Measurements from ENCODE around the gene PHLDA2.
"Not testable (repeated sequence)": the region's sequence is repeated elsewhere in the genome, so short reads cannot be mapped to it uniquely, and the experiment has no call there.

PHLDA2 gene

DNA sequence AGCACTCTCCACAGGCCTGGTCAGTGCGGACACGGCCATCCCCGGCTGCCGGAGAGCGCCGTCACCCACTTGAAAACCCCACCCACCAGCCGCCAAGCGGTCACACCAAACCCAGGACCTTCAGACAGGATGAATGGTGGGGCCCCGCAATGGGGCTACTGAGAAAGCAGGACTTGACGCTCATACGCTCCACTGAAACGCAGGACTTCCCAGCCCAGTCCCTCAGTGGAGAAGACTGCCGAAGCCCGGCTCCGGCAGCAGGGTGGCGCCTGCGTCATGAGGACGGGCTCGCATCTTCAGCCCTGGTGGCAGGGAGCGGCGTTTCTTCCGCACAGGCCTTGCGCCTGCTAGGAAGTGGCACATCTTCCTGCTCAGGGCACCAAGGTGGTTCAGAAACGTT is 15.3 kb upstream of the PHLDA2 start:
- no peak for DNase-seq

DNA sequence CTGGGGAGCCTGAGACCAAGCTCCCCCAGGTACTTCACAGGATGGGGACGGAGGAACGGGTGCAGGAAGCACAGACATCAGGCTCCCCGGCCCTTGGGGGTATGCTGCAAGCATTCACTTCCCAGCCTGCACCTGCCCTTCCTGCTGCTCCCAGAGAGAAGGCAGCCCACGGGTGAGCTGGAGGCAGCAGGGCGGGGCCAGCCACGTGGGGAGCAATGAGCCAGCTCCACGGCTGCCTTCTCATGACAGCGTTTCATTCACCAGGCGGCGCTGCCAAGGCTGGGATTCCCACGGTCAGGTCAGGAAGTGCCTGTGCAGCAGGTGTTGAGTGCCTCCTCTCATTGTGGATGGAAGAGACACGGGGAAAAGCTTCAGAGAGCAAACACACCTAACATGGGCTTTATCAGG is 14.5 kb upstream of the PHLDA2 start:
- no peak for DNase-seq

GRCh38 chr11:2942872-2943710 is 13.9 kb upstream of the PHLDA2 start:
- no peak for DNase-seq

DNA sequence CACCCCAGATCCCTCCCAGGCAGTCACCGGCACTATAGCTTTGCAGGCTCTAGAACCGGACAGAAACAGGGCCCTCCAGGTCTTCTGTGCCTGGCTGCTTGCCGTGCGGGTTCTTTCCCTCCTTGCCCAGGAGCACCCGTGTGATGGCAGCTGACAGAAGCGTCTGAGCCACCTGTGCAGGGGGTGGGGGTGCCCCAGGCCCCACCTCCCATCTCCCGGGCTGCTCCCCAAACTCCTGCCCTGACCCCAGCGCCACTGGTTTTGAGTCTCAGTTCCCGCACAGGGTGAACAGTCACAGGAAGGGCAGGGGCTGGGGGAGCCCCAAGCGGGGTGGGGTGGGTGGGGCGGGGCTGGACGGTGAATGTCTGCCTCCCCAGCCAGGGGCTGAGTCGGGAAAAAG is 13.2 kb upstream of the PHLDA2 start:
- no peak for DNase-seq

DNA sequence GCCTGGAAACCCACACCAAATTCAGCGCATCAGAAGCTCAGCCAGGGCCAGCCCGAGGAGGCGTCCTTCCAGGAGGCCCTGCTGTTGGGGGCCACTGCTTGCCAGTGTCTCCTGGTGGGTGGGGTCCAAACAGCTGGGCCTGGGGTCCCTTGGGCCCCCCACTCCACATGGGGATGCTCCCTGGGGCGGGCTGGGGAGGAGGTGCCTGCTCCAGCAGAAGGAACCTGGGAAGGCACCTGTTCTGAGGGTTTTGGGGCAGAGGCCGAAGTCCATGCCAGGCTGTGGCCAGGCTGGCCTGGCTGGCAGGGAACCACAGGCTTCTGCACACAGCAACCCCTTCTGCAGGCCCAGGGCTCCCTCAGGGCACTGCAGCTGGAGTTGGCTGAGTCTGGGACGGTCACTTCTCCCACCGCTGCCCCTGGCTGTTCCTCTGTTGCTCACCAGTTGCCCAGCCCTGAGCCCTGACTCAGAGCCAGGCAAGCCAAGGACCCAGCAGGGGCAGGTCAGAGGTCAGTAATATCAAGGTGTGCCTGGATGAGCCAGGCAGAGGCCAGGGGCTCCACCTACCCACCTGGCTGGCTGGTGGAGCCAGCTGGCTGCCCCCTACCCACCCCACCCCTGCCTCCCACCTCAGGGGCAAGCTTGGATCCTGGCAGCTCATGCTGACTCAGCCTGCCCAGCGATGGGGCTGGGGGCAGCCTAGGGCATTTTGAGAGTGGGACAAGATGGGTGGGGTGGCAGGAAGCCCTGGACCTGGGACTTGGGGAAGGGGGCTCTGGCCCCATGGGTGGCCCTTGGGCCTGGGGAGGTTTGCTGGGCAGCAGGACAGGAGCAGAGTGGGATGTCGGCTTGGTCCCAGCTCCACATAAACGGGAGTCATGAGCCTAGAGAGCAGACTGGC is 12.0 kb upstream of the PHLDA2 start:
- DNase-seq, result no peak

DNA sequence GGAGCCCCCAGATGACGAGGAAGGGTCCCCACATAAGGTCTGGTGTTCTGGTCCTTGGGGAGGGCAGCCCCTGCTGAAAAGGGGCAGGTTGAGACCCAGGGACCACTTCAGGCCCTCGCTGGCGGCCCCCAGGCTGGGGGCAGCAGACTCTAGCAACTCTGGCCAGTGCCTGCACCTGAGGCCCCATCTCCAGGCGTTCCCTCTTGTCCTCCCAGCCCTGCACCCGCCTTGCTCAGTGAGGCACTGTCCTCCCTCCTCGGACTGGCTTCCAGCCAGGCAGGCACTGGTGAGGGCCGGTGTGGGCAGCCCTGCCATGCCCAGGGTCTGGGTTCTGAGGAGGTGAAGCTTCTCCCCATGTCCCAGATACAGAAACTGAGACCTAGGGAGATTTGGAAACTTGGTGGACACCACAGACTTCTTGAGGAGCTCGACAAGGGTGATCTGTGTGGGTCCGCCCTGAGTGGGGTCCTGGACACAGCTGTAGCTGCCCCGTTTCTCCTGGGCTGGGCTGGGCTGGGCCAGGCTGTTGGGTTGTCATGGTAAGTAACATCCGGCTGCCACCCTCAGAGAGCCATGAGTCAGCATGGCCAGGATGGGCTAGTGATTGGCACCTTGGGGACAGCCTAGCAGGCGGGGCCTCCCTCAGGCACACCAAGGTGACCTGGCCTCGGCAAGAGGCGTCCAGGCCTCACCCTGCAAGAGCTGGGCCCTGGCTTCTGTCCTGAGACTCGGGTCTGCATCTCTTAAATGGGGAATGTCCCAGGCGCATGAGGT is 11.1 kb upstream of the PHLDA2 start:
- DNase-seq, result no peak

GRCh38 chr11:2938458-2939418 is 9.5 kb upstream of the PHLDA2 start:
- not testable (repeated sequence) for DNase-seq

DNA sequence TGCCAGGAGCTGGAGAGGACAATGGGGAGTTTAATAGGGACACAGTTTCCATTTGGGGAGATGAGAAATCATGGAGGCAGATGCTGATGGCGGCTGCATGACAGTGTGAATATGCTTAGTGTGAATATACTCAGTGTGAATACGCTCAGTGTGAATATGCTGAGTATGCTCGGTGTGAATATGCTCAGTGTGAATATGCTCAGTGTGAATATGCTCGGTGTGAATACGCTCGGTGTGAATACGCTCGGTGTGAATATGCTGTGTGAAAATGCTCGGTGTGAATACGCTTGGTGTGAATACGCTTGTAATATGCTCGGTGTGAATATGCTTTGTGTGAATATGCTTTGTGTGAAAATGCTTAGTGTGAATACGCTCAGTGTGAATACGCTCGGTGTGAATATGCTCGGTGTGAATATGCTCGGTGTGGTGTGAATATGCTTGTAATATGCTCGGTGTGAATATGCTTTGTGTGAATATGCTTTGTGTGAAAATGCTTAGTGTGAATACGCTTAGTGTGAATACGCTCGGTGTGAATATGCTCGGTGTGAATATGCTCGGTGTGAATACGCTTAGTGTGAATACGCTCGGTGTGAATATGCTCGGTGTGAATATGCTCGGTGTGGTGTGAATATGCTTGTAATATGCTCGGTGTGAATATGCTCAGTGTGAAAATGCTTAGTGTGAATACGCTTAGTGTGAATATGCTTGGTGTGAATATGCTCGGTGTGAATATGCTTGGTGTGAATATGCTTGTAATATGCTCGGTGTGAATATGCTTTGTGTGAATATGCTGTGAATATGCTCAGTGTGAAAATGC is 8.6 kb upstream of the PHLDA2 start:
- DNase-seq, result not testable (repeated sequence)

- no peak for DNase-seq
Observed at GRCh38 chr11:2934611-2935239, 5.5 kb upstream of the PHLDA2 start.

DNA sequence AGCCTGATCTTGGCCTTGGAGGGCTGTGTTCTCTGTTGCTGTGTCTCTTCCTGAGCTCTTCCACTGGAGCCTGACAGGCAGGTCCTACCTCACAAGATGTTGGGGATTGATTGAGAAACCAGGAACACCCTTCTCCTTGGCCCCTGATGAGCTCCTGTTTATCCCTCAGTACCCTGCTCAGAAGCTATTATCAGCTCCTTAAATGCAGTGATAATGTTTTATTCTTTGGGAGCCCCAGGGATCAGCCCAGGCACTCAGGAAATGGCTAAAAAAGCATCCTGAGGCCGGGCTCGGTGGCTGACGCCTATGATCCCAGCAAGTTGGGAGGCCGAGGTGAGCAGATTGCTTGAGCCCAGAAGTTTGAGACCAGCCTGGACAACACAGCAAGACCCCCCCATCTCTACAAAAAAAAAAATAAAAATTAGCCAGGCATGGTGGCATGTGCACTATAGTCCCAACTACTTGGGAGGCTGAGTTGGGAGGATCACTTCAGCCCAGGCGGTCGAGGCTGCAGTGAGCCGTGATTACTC is 4.9 kb upstream of the PHLDA2 start:
- DNase-seq, result no peak

- no peak for DNase-seq
Observed at GRCh38 chr11:2933375-2934020, 4.3 kb upstream of the PHLDA2 start.

- DNase-seq, result no peak
Observed at GRCh38 chr11:2932850-2933251, 3.6 kb upstream of the PHLDA2 start.

- no peak for DNase-seq
Observed at GRCh38 chr11:2931771-2932738, 2.8 kb upstream of the PHLDA2 start.

DNA sequence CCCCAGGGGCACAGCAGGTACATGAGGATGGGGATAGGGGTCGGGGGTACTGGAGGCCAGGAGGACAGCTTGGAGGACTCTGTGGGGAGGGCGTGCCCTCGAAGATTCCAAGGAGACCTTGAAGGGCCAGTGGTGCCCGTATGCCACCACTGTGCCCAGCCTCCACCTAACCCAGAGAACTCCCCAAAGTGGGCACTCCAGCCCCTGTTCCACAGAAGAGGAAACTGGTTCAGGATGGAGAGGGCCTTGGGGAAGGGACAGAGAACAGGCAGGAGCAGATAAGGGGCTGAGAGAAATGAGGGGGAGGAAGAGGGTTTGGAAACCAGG is 2.2 kb upstream of the PHLDA2 start:
- DNase-seq, result no peak

- DNase-seq, result no peak
Observed at GRCh38 chr11:2930704-2931419, 1.6 kb upstream of the PHLDA2 start.

GRCh38 chr11:2929950-2930703 is 907 bp upstream of the PHLDA2 start:
- DNase-seq, result no peak

- DNase-seq, result no peak
Observed at GRCh38 chr11:2929531-2929949, 320 bp upstream of the PHLDA2 start.

Data from NCI-H1694 treated with DMSO at 0.1 percent for 48 hours (cell line).